DMS114 treated with DMSO at 0.1 percent for 48 hours (cell line): Measurements from ENCODE around the gene ARGFX.
A peak's percentile ranks its signal among the peaks of the same experiment; 100 is the strongest.
"Not testable (repeated sequence)": the region's sequence is repeated elsewhere in the genome, so short reads cannot be mapped to it uniquely, and the experiment has no call there.

Source experiments
- DNase-seq: peaks from one replicate; lab custom pipeline; 2025; ENCODE audit not compliant: unreplicated experiment; lab: John Stamatoyannopoulos, UW

ARGFX gene

GRCh38 chr3:121567649-121568048 is at the start of gene ARGFX:
Gene ARGFX (plus strand): TSS chr3:121567949. CDS start chr3:121570714, 2,765 bp downstream.
- no peak for DNase-seq

GRCh38 chr3:121517953-121518655 is 49.6 kb upstream of the ARGFX start:
- DNase-seq: no peak

- DNase-seq: no peak
Observed at GRCh38 chr3:121520510-121520909, 47.2 kb upstream of the ARGFX start.

- no peak for DNase-seq
Observed at GRCh38 chr3:121529308-121529707, 38.4 kb upstream of the ARGFX start.

- DNase-seq: no peak
Observed at GRCh38 chr3:121531269-121531668, 36.5 kb upstream of the ARGFX start.

- DNase-seq: no peak
Observed at GRCh38 chr3:121542924-121543323, 24.8 kb upstream of the ARGFX start.

GRCh38 chr3:121545049-121545573 is 22.6 kb upstream of the ARGFX start:
- peak; percentile 46 for DNase-seq

- peak; percentile 92 for DNase-seq
Observed at GRCh38 chr3:121545574-121546455, 21.9 kb upstream of the ARGFX start, which contains the start of gene POLQ. Gene POLQ (minus strand): TSS chr3:121545988. CDS start chr3:121545877, 111 bp downstream.

GRCh38 chr3:121552379-121552778 is 15.4 kb upstream of the ARGFX start:
- no peak for DNase-seq

- DNase-seq: no peak
Observed at GRCh38 chr3:121552797-121553196, 15.0 kb upstream of the ARGFX start.

GRCh38 chr3:121557426-121557934 is 10.3 kb upstream of the ARGFX start:
- DNase-seq: no peak

GRCh38 chr3:121562148-121562547 is 5.6 kb upstream of the ARGFX start:
- DNase-seq: no peak

GRCh38 chr3:121566773-121567172 is 976 bp upstream of the ARGFX start:
- DNase-seq: no peak

- DNase-seq: no peak
Observed at GRCh38 chr3:121574449-121574848, 6.7 kb downstream of the ARGFX start.

- DNase-seq: no peak
Observed at GRCh38 chr3:121581691-121582090, 13.9 kb downstream of the ARGFX start.

GRCh38 chr3:121584418-121584817 is 16.7 kb downstream of the ARGFX start:
- DNase-seq: no peak

GRCh38 chr3:121592856-121593702 is 25.3 kb downstream of the ARGFX start, which contains the start of gene FBXO40:
Gene FBXO40 (plus strand): TSS chr3:121593379. CDS start chr3:121620576, 27,197 bp downstream.
- DNase-seq: no peak

GRCh38 chr3:121593806-121594205 is 26.1 kb downstream of the ARGFX start:
- DNase-seq: not testable (repeated sequence)

- DNase-seq: no peak
Observed at GRCh38 chr3:121594850-121595249, 27.1 kb downstream of the ARGFX start.

GRCh38 chr3:121595765-121596406 is 28.1 kb downstream of the ARGFX start:
- no peak for DNase-seq
